22Rv1 (cell line): Measurements from ENCODE around the gene PTGIR.

ENCODE experiments used
- H3K27ac ChIP-seq: fragments of 450-650 bp; 2 replicates; pipeline ENCODE4 v1.5.1; 2017
- ZFX ChIP-seq: fragments of 450-650 bp; IDR thresholded peaks from 2 replicates; pipeline ENCODE4 v1.6.1; 2017; ENCODE audit warnings: antibody characterized with exemption, borderline replicate concordance
- TF ChIP-seq, protein P1 (sequence below): fragments of 450-650 bp; IDR thresholded peaks from 2 replicates; pipeline ENCODE4 v1.5.1; 2017; ENCODE audit warnings: mild to moderate bottlenecking

PTGIR gene

DNA sequence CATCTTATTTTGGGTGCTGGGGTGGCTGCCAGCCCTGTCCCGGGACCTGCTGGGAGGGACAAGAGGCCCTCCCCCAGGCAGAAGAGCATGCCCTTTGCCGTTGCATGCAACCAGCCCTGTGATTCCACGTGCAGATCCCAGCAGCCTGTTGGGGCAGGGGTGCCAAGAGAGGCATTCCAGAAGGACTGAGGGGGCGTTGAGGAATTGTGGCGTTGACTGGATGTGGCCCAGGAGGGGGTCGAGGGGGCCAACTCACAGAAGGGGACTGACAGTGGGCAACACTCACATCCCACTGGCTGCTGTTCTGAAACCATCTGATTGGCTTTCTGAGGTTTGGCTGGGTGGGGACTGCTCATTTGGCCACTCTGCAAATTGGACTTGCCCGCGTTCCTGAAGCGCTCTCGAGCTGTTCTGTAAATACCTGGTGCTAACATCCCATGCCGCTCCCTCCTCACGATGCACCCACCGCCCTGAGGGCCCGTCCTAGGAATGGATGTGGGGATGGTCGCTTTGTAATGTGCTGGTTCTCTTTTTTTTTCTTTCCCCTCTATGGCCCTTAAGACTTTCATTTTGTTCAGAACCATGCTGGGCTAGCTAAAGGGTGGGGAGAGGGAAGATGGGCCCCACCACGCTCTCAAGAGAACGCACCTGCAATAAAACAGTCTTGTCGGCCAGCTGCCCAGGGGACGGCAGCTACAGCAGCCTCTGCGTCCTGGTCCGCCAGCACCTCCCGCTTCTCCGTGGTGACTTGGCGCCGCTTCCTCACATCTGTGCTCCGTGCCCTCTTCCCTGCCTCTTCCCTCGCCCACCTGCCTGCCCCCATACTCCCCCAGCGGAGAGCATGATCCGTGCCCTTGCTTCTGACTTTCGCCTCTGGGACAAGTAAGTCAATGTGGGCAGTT, 15.1 kb downstream of the PTGIR start:
- TF ChIP-seq, protein P1, sequence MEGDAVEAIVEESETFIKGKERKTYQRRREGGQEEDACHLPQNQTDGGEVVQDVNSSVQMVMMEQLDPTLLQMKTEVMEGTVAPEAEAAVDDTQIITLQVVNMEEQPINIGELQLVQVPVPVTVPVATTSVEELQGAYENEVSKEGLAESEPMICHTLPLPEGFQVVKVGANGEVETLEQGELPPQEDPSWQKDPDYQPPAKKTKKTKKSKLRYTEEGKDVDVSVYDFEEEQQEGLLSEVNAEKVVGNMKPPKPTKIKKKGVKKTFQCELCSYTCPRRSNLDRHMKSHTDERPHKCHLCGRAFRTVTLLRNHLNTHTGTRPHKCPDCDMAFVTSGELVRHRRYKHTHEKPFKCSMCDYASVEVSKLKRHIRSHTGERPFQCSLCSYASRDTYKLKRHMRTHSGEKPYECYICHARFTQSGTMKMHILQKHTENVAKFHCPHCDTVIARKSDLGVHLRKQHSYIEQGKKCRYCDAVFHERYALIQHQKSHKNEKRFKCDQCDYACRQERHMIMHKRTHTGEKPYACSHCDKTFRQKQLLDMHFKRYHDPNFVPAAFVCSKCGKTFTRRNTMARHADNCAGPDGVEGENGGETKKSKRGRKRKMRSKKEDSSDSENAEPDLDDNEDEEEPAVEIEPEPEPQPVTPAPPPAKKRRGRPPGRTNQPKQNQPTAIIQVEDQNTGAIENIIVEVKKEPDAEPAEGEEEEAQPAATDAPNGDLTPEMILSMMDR, result no peak
- no peak for TF ChIP-seq ZFX
- H3K27ac ChIP-seq, result no peak overlapping the region; the same call in 1 of the 2 replicates

DNA sequence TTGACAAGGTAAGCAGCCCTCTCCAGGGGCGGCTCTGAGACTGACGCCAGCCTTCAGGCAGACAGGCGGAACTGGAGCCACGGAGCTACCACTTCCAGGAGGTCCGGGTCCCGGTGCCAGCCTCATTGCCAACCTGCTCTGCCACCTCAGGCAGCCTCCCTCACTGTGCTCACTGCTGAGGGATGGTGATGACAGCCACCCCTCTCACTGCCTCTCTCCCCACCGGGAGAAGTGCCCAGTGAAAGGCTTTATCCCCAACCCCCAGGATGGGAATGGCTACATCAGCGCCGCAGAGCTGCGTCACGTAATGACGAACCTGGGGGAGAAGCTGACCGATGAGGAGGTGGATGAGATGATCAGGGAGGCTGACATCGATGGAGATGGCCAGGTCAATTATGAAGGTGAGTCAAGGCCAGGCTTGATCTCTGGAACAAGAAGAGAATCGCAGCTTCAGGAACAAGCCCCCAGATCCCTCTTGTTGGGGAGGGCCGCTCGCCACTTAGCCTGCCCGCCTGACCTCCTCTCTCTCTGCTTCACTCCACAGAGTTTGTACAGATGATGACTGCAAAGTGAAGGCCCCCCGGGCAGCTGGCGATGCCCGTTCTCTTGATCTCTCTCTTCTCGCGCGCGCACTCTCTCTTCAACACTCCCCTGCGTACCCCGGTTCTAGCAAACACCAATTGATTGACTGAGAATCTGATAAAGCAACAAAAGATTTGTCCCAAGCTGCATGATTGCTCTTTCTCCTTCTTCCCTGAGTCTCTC, 16.1 kb downstream of the PTGIR start:
- no peak overlapping the region for H3K27ac ChIP-seq
- TF ChIP-seq, protein P1, result no peak
- TF ChIP-seq ZFX, result no peak

DNA sequence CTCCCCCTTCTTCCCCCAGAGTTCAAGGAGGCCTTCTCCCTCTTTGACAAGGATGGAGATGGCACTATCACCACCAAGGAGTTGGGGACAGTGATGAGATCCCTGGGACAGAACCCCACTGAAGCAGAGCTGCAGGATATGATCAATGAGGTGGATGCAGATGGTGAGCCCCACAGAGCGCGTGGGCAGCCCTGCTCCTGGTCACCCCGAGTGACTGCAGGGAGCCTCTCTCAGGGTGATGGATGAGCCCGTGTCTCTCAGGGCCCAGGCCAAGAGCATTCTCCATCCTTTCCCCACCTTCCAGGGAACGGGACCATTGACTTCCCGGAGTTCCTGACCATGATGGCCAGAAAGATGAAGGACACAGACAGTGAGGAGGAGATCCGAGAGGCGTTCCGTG, 16.7 kb downstream of the PTGIR start:
- TF ChIP-seq, protein P1, result no peak
- no peak for TF ChIP-seq ZFX
- H3K27ac ChIP-seq, result no peak overlapping the region

DNA sequence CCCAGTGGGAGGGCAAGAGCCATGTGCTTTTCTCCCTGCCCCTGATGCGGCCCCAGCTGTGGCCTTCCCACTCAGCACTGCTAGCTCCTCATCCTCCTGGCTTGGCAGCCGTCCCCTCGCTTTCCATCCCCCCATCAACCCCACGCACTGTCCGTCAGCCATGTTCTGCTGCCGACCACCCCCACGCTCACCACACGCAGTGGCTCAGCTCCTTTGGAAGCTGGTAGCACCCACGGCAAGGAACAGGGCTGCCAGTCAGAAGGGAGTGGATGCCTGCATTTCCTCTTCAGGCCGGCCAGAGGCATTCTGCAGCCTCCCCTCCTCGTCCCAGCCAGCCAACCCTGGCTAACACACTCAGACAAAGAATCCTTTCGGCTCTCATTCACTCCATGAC, 17.4 kb downstream of the PTGIR start:
- TF ChIP-seq, protein P1, result no peak
- no peak for TF ChIP-seq ZFX
- no peak overlapping the region for H3K27ac ChIP-seq

DNA sequence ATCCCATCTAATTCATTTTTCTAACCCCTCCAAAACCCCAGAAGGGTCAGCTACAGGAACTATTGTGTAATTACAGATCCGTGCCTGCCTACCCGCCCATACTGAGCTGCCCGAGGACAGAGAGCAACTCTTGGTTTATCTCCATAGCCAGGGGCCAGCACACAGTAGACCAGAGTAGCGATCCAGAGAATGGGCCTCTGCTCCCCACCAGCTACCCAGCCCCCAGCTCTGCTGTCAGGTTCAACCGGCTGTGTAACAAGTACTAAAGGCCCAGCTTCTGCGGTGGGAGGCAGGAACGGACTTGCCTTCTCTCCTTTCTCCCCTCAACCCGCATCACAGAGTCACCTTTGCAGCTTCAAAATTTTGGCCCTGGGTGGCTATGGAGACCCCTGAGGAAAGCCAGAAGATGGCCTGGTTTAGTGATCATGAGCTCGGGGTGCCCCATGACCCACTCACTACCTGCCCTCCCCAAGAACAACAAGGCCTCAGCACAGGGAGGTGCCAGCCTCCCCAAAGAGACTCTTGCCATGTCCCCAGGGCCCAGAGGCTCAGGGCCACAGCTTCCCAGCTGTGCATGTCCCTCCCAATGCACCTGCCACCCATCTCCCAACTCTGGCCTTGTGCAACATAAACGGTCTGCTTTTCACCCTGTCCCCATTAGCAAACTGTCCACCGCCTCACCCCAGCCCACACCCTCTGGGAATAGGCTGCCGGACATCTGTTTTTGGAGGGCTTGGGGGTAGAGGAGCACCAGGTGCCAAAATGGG, 18.0 kb downstream of the PTGIR start:
- no peak for TF ChIP-seq ZFX
- TF ChIP-seq, protein P1, result no peak
- no peak overlapping the region for H3K27ac ChIP-seq

DNA sequence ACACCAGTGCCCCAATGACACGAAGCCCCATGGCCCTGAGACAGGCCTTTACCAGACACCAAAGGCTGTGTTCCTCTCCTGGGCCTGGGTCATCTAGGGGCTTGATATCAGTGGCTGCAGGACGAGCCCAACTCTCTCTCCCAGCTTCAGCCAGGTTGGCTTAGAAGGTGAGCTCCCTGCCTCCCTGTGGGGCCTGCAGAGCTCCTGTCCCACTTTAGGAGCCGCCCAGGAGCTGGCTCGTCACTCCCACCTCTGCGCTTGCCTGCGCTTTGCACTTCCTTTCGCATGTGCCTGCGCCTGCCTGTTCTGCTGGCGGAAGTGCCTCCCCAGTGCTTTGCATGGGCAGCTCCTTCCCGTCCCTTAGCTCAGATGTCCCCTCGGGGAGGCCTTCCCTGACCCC, 18.9 kb downstream of the PTGIR start:
- TF ChIP-seq, protein P1, result no peak
- no peak for TF ChIP-seq ZFX
- peak overlapping the region; percentile 96; the same call in 1 of the 2 replicates for H3K27ac ChIP-seq
